Endothelial cell of umbilical vein (primary cell): ENCODE data around the gene SUPT16H. TPM values are rescaled to one million over a fixed set of nuclear protein-coding genes. Genes with fewer than 3 reads are reported as not detected.

ENCODE experiments used
- BruUV-seq: library from RNA; stranded (reverse); fragments of 400-500 nt; replicated peaks from 2 replicates; lab custom pipeline; 2021; lab: Mats Ljungman, UMichigan
- CTCF ChIA-PET: fragments of 300-600, 350-600 bp; sonication (Branson Sonifier 250); formaldehyde crosslinking; loops from one replicate; lab custom pipeline; 2021; ENCODE audit warnings: antibody characterized with exemption, inconsistent platforms; lab: Charles Lee
- POLR2A ChIA-PET: fragments of 300-600, 350-600 bp; sonication (Branson Sonifier 250); formaldehyde crosslinking; loops from one replicate; lab custom pipeline; 2021; ENCODE audit warnings: antibody characterized with exemption, inconsistent platforms; lab: Charles Lee
- DNase-seq: peaks from one replicate; pipeline ENCODE4 v3.0.0-alpha.2; 2011; ENCODE audit warnings: low read depth, low spot score
- FAIRE-seq: peaks from 2 replicates; lab custom pipeline; 2011; peaks lifted over from hg19 to GRCh38; lab: Jason Lieb, UNC
- H2AFZ ChIP-seq: 2 replicates; pipeline ENCODE4 v1.6.0; 2012; ENCODE audit warnings: low read depth, low read length, control low read depth, inconsistent platforms
- H3K27ac ChIP-seq: 2 replicates; pipeline ENCODE4 v1.5.1; 2011; ENCODE audit warnings: low read depth, mild to moderate bottlenecking, control low read depth, low read length, moderate library complexity; ENCODE audit not compliant: insufficient read depth
- H3K27me3 ChIP-seq, 2 experiments: 2 replicates each; pipeline versions ENCODE4 v1.6.0 to v1.6.1; 2011; ENCODE audit warnings: low read length in 2 of 2, mixed read lengths in 1 of 2; ENCODE audit not compliant: control insufficient read depth in 2 of 2, insufficient read depth in 2 of 2
- H3K36me3 ChIP-seq, 2 experiments: 2 replicates in 1 of 2; 3 replicates in 1 of 2; pipeline ENCODE4 v1.5.1; 2011; ENCODE audit warnings: low read length in 2 of 2, mild to moderate bottlenecking in 1 of 2, moderate library complexity in 1 of 2; ENCODE audit not compliant: control insufficient read depth in 2 of 2, insufficient read depth in 2 of 2; ENCODE audit errors: extremely low read depth in 1 of 2
- H3K4me1 ChIP-seq: 3 replicates; pipeline ENCODE4 v1.5.1; 2011; ENCODE audit warnings: mild to moderate bottlenecking, low read length; ENCODE audit not compliant: control insufficient read depth, insufficient read depth; ENCODE audit errors: extremely low read depth
- H3K4me2 ChIP-seq: 2 replicates; pipeline ENCODE4 v1.6.1; 2011; ENCODE audit warnings: low read length, control low read depth, mixed read lengths; ENCODE audit not compliant: insufficient read depth
- H3K4me3 ChIP-seq, 3 experiments: fragments of 200-600 bp in 1 of 3; sonication (generic), shearing (Covaris generic) in 1 of 3; replicated peaks in 1 of 3; 2 replicates each; pipeline ENCODE4 v1.5.1; 2011 to 2016; ENCODE audit warnings: control low read depth in 3 of 3, low read length in 3 of 3, mild to moderate bottlenecking in 2 of 3, inconsistent platforms in 1 of 3, low read depth in 1 of 3, moderate library complexity in 1 of 3; ENCODE audit not compliant: insufficient read depth in 1 of 3
- H3K79me2 ChIP-seq: 2 replicates; pipeline ENCODE4 v1.6.0; 2012; ENCODE audit warnings: low read length, inconsistent platforms; ENCODE audit not compliant: control insufficient read depth, insufficient read depth
- H3K9ac ChIP-seq: replicated peaks from 2 replicates; pipeline ENCODE3; 2011; ENCODE audit warnings: low read length, control low read depth; ENCODE audit not compliant: insufficient read depth; ENCODE audit errors: extremely low read depth
- H3K9me1 ChIP-seq: replicated peaks from 3 replicates; pipeline ENCODE4 v1.6.0; 2011; ENCODE audit warnings: mild to moderate bottlenecking, low read length; ENCODE audit not compliant: control insufficient read depth, insufficient read depth; ENCODE audit errors: extremely low read depth
- H3K9me3 ChIP-seq: replicated peaks from 2 replicates; pipeline ENCODE4 v1.5.1; 2012; ENCODE audit warnings: low read length, inconsistent platforms; ENCODE audit not compliant: control insufficient read depth, insufficient read depth
- H4K20me1 ChIP-seq: replicated peaks from 2 replicates; pipeline ENCODE3; 2011; ENCODE audit warnings: mild to moderate bottlenecking, low read length; ENCODE audit not compliant: control insufficient read depth, insufficient read depth; ENCODE audit errors: extremely low read depth
- CTCF ChIP-seq, 2 donors: IDR thresholded peaks; 1 replicate in 1 of 2; 2 replicates in 1 of 2; pipeline ENCODE4 v1.5.1; 2011; ENCODE audit warnings: low read length in 2 of 2, mild to moderate bottlenecking in 2 of 2, moderate library complexity in 2 of 2, control low read depth in 1 of 2, inconsistent platforms in 1 of 2, low read depth in 1 of 2; ENCODE audit not compliant: insufficient read depth in 1 of 2; ENCODE audit errors: extremely low read depth in 1 of 2
- EZH2 ChIP-seq: IDR thresholded peaks from 2 replicates; pipeline ENCODE4 v1.6.1; 2012; ENCODE audit warnings: borderline replicate concordance, low read depth, mild to moderate bottlenecking, moderate library complexity, low read length, inconsistent platforms; ENCODE audit not compliant: severe bottlenecking
- FOS ChIP-seq: IDR thresholded peaks from 2 replicates; pipeline ENCODE4 v1.6.1; 2011; ENCODE audit warnings: mild to moderate bottlenecking, low read length, moderate library complexity, borderline replicate concordance; ENCODE audit not compliant: insufficient read depth
- GATA2 ChIP-seq: IDR thresholded peaks from 2 replicates; pipeline ENCODE4 v1.7.0; 2011; ENCODE audit warnings: low read depth, mild to moderate bottlenecking, moderate library complexity, mixed read lengths, low read length; ENCODE audit not compliant: insufficient read length, insufficient read depth
- JUN ChIP-seq: IDR thresholded peaks from 2 replicates; pipeline ENCODE4 v1.6.1; 2011; ENCODE audit warnings: borderline replicate concordance, low read depth; ENCODE audit not compliant: insufficient read length, insufficient read depth
- MAX ChIP-seq: IDR thresholded peaks from 2 replicates; pipeline ENCODE4 v1.6.1; 2011; ENCODE audit not compliant: insufficient read depth, insufficient read length
- MYC ChIP-seq: IDR thresholded peaks from one replicate; pipeline ENCODE4 v1.6.1; 2011; ENCODE audit warnings: mild to moderate bottlenecking, low read depth, low read length
- POLR2A ChIP-seq: IDR thresholded peaks from 2 replicates; pipeline ENCODE4 v1.6.1; 2012; ENCODE audit warnings: low read depth, mild to moderate bottlenecking, control low read depth, low read length
- POLR2AphosphoS5 ChIP-seq: IDR thresholded peaks from 2 replicates; pipeline ENCODE4 v1.6.1; 2012; ENCODE audit warnings: low read depth, mild to moderate bottlenecking, control low read depth, low read length, moderate library complexity; ENCODE audit not compliant: insufficient read depth
- dilution Hi-C: fragments of 300-500 bp; cut with MboI; formaldehyde crosslinking; loops from one replicate; pipeline ENCODE4 v1.15.0; 2019; ENCODE audit warnings: low sequenced_read_pairs; ENCODE audit not compliant: extremely low pct_ligation_motif_present
- intact Hi-C: fragments of 100-400 bp; cut with micrococcal nuclease; formaldehyde crosslinking; loops from one replicate; pipeline ENCODE4 v1.10.0; 2022
- polyA plus RNA-seq, 4 experiments: library from polyadenylated mRNA; depleted of rRNA in 3 of 4; stranded (reverse) in 3 of 4; unstranded in 1 of 4; fragments of >200 nt; gene quantifications; 2 replicates each; pipeline versions ENCODE4 v1.2.1 to v1.2.3, GENCODE V29; 2011 to 2012; ENCODE audit warnings: missing spikeins in 1 of 4
- total RNA-seq: library from RNA; stranded (reverse); gene quantifications from 2 replicates; pipeline ENCODE4 v1.2.3, GENCODE V29; 2021

SUPT16H gene
- total and polyA plus RNA-seq, 2 donors (not counting 3 experiments of a cell fraction or from before 2014, with no cell fraction given) = 53.1 to 100 TPM

GRCh38 chr14:21352587-21352986, 31.2 kb downstream of the SUPT16H start:
- ChIA-PET POLR2A (no interaction called here), CTCF (no interaction called here)
- intact Hi-C loops = loop anchor here (10.0 kb wide), 1 partner anchor 62 kb away; no protein-coding TSS in a partner anchor
- TF ChIP-seq JUN = no peak
- TF ChIP-seq EZH2 = no peak
- no peak for TF ChIP-seq MYC
- no peak for TF ChIP-seq FOS
- no peak for TF ChIP-seq MAX
- no peak for TF ChIP-seq GATA2
- TF ChIP-seq POLR2AphosphoS5 = no peak
- TF ChIP-seq POLR2A = no peak
- no peak for TF ChIP-seq CTCF (IDR thresholded peaks at IDR 0.05; ENCODE audit: extremely low read depth in 1 of 2, insufficient read depth in 1 of 2, low read depth in 1 of 2, low read length in 2 of 2)
- Histone ChIP-seq H3K27me3 (no peaks in the 10 kb centered on the region), H3K36me3 (peaks cover 20 to 32% of the 10 kb centered on the region in 2 experiments), H4K20me1 (no peaks in the 10 kb centered on the region), H3K4me3 (no peak overlapping the region), H2AFZ (no peak overlapping the region), H3K9me3 (no peaks in the 10 kb centered on the region), H3K27ac (no peak overlapping the region), H3K79me2 (no peaks in the 10 kb centered on the region), H3K4me2 (no peak overlapping the region), H3K9me1 (no peaks in the 10 kb centered on the region), H3K9ac (no peak overlapping the region), H3K4me1 (no peaks in the 10 kb centered on the region)
- dilution Hi-C loops = no loop called here
- FAIRE-seq = no peak
- BruUV-seq = no TSS peak
- no peak for DNase-seq
